HG03060 (cell line): ENCODE data around the gene PI16.

Source experiments
- ATAC-seq: cut with Tn5 transposase; IDR thresholded peaks from one replicate; pipeline ENCODE4 v1.9.1; 2021; ENCODE audit warnings: low read depth, moderate number of reproducible peaks; ENCODE audit not compliant: unreplicated experiment

PI16 gene

DNA sequence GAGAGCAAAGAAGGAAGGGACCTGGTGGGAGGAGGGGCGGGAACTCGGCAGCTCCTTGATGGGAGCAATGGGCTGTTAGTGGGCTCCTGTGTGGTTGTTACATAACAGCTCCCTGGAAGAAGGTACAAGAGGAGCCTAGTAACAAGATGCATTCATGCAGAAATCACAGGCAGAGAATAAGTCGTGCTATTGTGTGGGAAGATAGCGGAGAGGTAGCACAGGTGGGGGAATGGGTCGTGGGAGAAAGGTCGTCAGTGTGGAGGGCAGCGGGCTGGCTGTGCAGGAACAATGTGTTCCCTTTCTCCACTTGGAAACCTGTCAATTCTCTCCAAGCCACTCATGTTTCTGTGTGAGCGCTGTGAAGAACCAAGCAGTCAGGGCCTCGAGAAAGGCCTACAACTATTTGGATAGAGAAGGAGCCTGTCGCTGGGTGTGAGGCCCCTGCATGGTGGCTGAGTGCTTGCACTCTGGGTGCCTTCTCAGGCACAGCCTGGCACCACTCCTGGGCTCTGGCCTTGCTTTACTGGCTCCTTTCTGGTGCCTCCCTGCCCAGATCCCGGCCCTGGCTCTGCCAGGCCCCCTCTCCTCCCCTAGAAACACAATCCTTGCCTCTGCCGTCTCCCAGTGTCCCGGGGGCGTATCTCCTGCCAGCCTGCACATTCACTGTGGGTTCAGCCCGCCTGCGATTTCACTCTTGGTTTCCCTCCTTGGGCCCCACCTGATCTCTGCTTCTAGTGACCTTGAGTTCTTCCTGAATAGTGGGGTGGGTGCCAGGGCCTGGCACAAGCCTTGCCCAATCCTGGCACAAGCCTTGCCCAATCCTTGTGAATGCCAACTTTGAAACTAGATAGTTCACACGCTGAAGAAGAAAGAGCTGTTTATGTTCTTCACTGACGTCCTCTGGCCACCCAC, 43.5 kb downstream of the PI16 start:
- no peak for ATAC-seq

DNA sequence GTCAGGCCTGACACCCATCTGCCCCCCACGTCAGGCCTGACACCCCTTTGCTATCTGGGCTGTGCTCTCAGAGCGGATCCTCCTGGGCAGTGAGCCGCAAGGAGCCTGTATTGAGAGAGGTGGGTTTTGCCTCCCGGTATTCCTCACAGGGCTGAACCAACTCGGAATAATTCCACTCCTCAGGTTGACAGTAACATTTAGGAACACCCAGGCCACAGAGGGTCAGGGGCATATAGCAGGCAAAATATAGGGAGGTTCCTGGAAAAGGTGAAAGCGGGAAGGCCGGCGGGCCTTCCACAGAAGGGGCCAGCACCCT, 44.1 kb downstream of the PI16 start:
- no peak for ATAC-seq

DNA sequence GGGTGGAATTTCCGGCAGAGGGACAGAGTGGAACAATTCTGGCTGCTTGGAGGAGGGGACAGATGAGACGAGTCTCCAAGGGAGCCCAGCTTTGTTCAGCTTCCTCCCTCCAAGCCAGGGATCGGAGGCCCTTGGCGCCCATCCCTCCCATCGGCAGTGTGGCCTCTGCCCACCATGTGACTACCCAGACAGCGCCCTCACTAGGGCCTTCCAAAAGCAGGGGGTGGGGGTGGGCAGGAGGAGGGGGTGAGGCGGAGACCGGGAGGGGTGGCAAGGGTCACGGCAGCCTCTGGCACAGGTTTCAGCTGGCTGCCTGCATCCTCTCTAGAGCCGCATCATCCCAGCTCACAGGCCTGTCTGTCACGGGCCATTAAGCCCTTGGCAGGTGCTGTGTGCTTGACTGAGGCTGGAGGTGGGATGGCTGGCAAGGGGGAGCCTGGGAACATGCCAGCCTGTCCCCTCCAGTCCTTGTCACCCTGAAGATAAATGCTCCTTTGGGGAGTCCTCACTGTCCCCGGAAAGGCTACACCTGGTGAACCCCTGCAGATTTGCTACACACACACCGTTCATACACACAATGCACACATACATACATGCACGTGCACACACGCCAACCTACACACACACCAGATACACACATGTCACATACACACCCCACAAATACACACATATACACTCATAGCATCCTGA, 44.7 kb downstream of the PI16 start:
- no peak for ATAC-seq

DNA sequence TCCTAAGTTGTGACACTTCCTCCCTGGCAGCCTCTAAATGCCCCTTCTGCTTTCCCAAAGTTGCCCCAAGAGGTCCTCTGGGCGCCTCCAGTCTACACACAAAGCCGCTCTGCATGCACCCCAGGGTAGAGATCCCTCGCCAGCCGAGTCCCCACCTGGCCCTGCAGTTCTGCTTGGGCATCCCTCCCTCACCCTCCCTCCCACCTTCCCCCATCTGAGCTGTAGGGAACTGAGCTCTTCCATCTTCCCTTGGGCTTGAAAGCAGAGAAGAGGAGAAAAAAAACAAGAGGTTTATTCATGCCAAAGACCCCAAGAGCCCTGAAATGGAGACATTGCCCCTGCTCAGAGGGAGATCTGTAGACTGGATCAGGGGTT, 45.2 kb downstream of the PI16 start:
- ATAC-seq = no peak

DNA sequence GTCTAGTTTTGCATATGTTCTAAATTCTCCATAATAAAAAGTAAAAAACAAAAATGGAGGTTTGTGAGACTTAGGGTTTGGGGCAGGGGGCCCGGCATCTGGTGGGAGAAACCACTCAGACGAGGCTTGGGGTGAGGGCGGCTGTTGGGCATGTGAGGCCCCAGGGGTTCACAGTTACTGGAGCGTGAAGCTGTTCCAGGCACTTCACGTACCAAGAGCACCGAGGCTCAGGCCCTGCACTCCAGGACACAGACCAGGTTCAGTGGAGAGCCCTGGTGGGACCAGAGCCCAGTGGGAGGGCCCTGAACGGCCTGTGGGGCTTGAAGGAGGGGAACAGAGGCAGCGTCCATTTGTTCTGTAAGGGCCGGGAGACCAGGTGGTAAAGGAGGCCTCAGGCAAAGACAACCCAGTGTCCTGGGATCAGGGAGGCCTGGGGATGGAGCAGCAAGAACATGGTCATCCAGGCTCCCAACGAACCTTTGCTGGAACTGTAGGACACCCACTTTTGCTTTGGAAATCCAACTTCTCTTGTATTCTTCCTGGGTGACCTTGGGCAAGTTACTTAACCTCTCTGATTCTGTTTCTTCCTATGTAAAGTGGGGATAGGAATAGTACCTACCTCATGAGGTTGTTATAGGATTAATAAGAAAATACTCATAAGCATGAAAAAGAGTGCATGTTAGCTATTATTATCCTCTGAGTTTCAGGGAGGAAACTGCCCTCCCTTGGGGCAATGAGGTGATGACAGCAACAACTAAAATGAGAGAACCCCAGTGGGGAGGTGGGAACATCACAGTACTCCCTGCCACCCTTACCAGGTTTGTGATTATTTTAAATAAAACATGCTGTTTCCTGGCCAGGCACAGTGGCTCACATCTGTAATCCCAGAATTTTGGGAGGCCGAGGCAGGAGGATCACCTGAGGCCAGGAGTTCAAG, 49.8 kb downstream of the PI16 start:
- no peak for ATAC-seq

DNA sequence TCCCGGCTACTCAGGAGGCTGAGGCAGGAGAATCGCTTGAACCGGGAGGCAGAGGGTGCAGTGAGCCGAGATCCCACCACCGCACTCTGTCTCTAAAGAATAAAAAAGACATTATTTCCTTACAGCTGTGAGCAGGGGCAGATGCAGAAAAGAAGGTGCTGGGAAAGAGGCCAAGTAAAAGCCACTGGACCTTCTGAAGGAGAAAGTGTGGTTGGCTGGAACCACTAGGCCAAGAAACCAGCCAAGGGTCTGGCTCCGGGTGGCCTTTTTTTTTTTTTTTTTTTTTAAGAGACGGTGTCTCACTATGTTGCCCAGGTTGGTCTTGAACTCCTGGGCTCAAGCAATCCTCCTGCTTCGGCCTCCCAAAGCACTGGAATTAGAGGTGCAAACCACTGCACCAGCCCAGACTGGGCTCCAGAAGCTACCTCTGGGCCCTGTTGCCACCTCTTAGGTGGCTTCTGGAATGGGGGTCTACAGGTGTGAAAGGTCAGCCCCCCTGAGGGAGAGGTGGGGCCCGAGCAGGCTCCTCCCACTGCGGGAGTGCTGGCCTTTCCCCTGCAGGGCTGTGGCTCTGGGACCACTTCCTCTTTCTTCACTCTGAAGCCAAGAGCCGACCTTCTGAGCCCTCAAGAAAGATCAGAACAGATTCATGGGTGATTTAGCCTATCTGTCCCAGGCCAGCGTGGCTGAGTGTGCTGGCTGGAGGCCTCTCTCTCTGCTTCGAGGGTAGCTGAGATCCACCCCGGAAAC, 50.7 kb downstream of the PI16 start, which contains the start of gene FGD2:
Gene FGD2 (plus strand): TSS at position 595 of the 750 bp plus-strand sequence. CDS start 163 bp downstream, outside the sequence.
- peak; percentile 37 for ATAC-seq

DNA sequence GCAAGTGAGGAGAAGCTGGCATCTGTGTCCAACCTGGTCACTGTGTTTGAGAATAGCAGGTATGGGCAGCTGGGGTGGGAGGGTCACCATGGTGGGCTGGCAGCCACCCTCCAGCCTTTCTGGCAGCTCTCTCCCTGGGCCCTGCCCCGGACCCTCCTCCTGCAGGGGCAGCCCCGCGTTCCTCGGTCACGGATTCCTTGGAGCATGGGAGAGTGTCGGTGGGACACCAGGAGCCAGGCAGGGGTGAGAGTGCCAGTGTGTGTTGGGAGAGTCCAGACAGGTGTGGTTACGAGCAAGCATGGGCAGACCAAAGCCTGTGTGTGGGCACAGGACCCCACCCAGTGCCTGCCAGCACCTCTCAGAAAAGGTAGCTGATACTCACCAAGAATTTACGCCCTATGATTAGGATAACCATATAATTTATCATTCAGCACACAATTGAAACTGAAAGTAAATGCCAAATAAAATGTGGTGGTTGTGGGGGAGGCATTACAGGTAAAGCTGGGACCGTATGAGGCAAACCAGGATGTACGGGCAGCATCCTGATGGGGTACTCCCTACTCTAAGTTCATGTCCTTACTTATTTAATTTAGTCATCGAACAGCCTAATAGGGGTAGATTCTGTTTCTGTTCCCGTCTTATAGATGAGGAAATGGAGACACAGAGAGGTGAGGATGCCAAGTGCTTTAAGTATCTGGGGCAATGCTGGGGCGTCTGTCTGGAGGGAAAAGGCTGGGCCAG, 51.5 kb downstream of the PI16 start:
- ATAC-seq = no peak

DNA sequence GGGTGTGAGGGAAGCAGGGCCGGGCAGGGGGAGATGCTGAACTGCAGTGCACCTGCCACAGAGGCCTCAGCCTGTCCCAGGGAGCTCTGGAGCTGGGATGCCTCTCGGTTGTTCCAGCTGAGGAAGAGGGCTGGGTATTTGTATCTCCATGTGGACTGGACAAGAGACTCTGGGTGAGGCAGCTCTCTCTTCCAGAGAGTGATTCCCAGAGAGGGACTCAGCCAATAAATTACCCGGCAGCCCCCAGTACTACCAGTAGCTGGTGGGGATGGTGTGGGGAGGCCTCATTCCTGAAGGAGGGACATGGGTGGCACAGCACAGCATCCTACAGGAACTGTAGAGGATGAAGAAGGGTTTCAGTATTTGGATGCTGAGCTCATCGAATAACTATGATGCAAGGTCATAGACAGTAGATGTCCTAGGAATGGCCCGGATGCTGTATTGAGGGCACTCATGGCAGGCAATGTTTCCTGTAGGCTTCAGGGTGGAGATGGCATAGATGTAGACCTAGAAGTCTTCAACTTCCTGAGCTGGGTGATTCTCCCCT, 52.3 kb downstream of the PI16 start:
- ATAC-seq = no peak

DNA sequence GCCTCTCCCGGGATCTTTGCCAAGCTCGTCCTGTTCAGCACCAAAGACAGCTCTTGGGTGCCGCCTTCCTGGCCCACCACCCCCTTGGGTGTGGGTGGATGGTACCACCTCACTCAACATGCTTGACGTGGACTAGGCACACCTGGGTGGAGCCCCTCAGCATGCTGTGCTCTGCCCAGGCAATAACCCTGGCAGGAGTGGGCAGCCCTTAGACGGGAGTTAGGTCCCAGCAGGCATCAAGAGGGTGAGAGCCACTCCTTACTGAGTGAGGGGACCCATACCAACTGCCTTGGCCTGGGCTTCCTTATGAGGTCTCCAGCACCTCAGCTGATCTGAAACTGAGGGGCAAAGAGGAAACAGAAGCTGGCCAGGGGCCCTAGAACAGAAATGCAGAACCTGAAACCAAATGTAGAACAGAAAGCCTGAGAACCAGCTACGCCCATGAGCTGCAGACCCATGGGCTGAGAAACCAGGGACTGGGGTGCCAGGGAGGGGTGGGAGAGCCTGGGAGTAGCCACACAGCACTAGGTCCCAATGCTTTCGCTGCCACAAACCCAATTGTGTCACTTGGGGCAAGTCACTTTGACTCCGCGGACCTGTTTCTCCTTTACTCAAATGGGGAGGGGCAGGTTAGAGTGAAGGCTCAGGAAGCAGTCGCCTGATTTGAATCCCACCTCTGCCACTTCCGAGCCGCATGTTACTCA, 53.0 kb downstream of the PI16 start:
- ATAC-seq = no peak

DNA sequence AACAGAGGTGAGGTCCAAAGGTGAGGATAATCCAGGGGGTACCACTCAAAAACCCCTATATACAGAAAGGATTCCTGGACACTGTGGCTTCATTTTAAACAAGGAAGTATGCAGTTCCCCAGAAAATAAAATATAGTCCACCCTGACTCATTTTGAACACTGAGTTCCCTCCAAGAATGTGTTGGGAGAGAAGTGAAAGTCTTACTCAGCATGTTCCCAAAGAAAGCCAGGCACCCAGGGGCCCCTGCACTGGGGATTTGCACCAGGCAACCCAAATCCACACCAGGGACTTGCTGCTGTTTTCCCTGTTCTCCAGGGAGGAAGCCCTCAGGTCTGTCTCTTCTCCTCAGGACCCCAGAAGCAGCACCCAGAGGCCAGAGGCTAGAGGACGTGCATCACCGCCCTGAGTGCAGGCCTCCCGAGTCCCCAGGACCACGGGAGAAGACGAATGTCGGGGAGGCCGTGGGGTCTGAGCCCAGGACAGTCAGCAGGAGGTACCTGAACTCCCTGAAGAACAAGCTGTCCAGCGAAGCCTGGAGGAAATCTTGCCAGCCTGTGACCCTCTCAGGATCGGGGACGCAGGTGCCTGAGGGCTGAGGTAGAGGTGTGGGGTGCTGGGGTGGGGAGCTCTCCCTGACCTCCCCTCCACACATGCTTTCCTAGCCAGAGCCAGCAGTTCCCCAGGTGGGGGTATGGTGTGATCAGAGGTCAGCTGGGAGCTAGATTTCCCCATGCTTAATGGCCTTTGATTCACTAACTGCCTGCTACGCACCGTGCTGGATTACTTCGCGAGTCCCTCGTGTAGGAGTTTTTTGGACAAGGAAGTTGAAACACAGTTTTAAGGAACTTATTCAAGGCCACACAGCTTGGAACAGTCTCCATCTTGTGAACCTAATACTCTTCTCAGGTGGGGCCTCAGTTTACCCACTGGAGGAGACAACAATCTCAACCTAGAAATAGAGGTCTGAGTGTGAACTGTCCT, 54.2 kb downstream of the PI16 start:
- no peak for ATAC-seq

DNA sequence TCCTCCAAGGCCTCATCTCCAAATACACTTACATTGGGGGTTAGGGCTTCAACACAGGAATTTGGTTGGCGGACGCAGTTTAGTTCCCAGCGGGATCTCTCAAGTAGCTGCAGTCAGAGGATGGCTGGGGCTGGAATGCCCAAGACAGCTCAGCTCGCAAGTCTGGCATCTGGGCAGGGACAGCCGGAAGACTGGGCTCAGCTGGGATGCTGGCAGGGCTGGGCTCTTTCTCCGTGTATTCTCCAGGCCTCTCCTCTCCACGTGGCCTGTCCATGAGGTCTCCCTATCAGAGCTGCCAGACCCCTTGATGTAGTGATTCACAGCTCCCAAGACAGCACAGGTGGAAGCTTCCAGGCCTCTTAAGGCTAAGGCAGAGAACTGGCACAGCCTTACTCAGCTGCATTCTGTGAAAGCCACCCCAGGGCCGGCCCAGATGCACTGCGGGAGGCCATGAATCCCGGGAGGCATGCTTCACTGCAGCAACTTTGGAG, 55.9 kb downstream of the PI16 start:
- no peak for ATAC-seq

DNA sequence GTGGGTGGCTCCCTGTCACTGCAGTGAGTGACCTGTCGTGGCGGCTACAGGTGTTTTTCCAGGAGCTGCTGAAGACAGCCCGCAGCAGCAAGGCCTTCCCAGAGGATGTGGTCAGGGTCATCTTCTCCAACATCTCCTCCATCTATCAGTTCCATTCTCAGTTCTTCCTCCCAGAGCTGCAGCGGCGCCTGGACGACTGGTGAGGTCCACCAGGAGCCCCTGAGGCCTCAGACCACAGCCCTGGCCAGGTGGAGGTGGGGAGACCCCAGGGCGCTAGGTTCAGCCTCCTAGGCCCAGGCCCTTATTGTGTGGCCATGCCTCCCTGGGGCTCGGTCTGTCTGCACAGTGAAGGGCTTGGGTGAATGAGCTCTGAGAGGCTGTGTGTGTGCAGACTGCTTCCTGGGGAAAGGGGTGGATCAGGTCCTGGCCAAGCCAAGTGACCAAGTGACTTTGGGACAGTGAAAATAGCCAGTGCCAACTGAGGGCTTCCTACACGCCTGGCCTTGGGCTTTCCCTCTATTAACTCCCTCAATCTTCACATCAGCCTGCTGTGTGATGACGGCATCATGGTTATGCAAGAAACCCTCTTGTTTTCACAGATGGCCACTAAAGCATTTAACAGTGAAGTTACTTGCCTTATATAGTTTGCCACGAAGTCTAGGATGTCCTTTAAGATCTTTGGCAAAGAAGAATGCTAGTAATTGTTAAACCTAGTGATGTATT, 57.3 kb downstream of the PI16 start:
- ATAC-seq = no peak

DNA sequence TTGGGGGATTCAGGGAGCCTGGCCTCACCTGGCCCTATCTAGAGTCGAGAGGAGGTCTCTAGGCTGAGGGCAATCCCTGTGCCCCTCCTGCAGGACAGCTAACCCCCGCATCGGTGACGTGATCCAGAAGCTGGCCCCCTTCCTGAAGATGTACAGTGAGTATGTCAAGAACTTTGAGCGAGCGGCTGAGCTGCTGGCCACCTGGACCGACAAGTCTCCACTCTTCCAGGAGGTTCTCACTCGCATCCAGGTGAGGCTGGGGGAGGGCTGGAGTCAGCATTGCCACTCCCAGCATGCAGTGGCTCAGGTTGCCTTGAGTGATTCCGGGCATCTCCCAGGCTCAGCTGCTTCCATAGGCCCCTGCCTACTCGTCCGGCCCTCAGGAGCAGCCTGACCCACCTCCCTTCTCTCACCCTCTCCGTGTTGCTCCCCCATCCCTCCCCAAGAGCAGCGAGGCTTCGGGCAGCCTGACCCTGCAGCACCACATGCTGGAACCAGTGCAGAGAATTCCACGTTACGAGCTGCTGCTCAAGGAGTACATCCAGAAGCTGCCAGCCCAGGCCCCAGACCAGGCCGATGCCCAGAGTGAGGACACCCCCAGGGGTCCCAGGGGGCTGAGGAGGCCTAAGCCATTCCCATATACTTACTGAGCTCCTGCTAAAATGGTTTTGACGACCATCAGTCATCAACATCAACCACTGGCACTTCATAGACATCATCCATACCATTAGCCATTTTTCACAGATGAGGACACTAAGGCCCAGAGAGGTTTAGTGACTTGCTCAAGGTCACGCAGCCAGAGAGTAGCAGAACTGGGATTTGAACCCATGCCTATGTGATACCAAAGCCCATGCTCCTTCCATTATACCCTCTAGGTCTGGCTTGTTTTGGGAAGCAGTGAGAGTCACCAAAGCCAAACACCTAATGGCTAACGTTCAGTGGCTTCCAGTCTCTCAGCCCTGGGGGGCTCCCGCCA, 59.3 kb downstream of the PI16 start:
- no peak for ATAC-seq
